Smooth muscle cell (in vitro differentiated cells): Measurements from ENCODE around the gene THAP2. TPM values are rescaled to one million over a fixed set of nuclear protein-coding genes. Genes with fewer than 3 reads are reported as not detected.

Experiments used
- DNase-seq: peaks from one replicate; lab custom pipeline; 2025; ENCODE audit not compliant: unreplicated experiment; lab: John Stamatoyannopoulos, UW
- H2AFZ ChIP-seq: fragments of 200-600 bp; sonication (generic); 2 replicates; pipeline ENCODE4 v1.6.0; 2016; ENCODE audit warnings: antibody characterized with exemption, low read depth, mild to moderate bottlenecking
- H3F3A ChIP-seq: fragments of 200-600 bp; sonication (generic); 2 replicates; pipeline ENCODE4 v1.6.0; 2017; ENCODE audit warnings: antibody characterized with exemption, low read depth
- H3K27ac ChIP-seq: fragments of 200-600 bp; sonication (generic); 2 replicates; pipeline ENCODE4 v1.5.1; 2016; ENCODE audit warnings: low read depth, mild to moderate bottlenecking
- H3K27me3 ChIP-seq: fragments of 200-600 bp; sonication (generic); 2 replicates; pipeline ENCODE4 v1.6.1; 2016; ENCODE audit warnings: low read depth, mild to moderate bottlenecking
- H3K36me3 ChIP-seq: fragments of 200-600 bp; sonication (generic); 2 replicates; pipeline ENCODE4 v1.5.1; 2016; ENCODE audit warnings: low read depth
- H3K4me1 ChIP-seq: fragments of 200-600 bp; sonication (generic); 2 replicates; pipeline ENCODE4 v1.5.1; 2016; ENCODE audit warnings: low read depth
- H3K4me2 ChIP-seq: fragments of 200-600 bp; sonication (generic); 2 replicates; pipeline ENCODE4 v1.6.0; 2016; ENCODE audit warnings: mild to moderate bottlenecking
- H3K4me3 ChIP-seq: fragments of 200-600 bp; sonication (generic); 2 replicates; pipeline ENCODE4 v1.5.1; 2016; ENCODE audit warnings: mild to moderate bottlenecking
- H3K79me2 ChIP-seq: fragments of 200-600 bp; sonication (generic); 2 replicates; pipeline ENCODE4 v1.6.0; 2016; ENCODE audit warnings: low read depth, mild to moderate bottlenecking
- H3K9ac ChIP-seq: fragments of 200-600 bp; sonication (generic); 2 replicates; pipeline ENCODE4 v1.6.0; 2016; ENCODE audit warnings: low read depth
- H3K9me3 ChIP-seq: fragments of 200-600 bp; sonication (generic); replicated peaks from 2 replicates; pipeline ENCODE4 v1.5.1; 2016; ENCODE audit warnings: low read depth
- H4K20me1 ChIP-seq: fragments of 200-600 bp; sonication (generic); 2 replicates; pipeline ENCODE4 v1.6.0; 2016; ENCODE audit warnings: low read depth
- CTCF ChIP-seq: fragments of 200-600 bp; sonication (generic); IDR thresholded peaks from 2 replicates; pipeline ENCODE4 v1.5.1; 2017; ENCODE audit warnings: borderline replicate concordance, mild to moderate bottlenecking, antibody characterized with exemption; ENCODE audit not compliant: insufficient read depth, poor library complexity, severe bottlenecking
- WGBS: methylation state at CpG from one replicate; pipeline ENCODE4 v1.1.7; 2016; ENCODE audit warnings: low lambda C conversion rate; 5-methylcytosine and 5-hydroxymethylcytosine counted together
- polyA plus RNA-seq: library from polyadenylated mRNA; unstranded; fragments of >200 nt; fragmentation: Nextera tagmentation; extraction: Ambion mirVana; gene quantifications from 2 replicates; pipeline ENCODE4 v1.2.1, GENCODE V29; 2016
- total RNA-seq: library from RNA; depleted of rRNA; stranded (reverse); fragments of >200 nt; gene quantifications from 2 replicates; pipeline ENCODE4 v1.2.3, GENCODE V29; 2014

Gene THAP2
- total and polyA plus RNA-seq, 2 experiments from 2014 or later, result 8.8 to 33.3 TPM

DNA sequence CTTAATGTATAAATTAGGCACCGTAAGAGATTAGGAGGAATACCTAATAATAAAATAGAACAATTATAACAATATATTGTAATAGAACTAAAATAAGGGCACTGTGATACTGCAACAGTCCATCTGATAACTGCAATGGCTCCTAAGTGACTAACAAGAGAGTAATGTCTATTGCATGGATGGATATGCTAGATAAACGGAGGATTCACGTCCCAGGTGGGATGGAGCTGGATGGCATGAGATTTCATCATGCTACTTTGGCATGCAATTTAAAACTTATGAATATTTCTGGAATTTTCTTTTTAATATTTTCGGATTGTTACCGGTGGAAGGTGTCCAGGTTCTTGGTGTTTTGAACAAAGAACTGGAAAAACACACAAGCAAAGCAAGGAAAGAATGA is 19.5 kb downstream of the THAP2 start:
- no peak overlapping the region for H3K4me3 ChIP-seq
- DNase-seq, result no peak
- no peaks in the 10 kb centered on the region for H3F3A ChIP-seq
- WGBS, result 91% methylated on average over 5 of the region's 5 CpGs
- H3K79me2 ChIP-seq, result peaks cover 13% of the 10 kb centered on the region
- no peaks in the 10 kb centered on the region for H3K27me3 ChIP-seq
- no peak overlapping the region for H3K9ac ChIP-seq
- H3K4me1 ChIP-seq, result peaks cover 14% of the 10 kb centered on the region
- no peak overlapping the region for H2AFZ ChIP-seq
- H3K9me3 ChIP-seq, result no peaks in the 10 kb centered on the region
- TF ChIP-seq CTCF, result no peak
- no peaks in the 10 kb centered on the region for H4K20me1 ChIP-seq
- no peak overlapping the region for H3K27ac ChIP-seq
- no peaks in the 10 kb centered on the region for H3K36me3 ChIP-seq
- H3K4me2 ChIP-seq, result no peak overlapping the region

- no peak for TF ChIP-seq CTCF
- Histone ChIP-seq H3F3A (no peaks in the 10 kb centered on the region), H3K27me3 (no peaks in the 10 kb centered on the region), H3K4me1 (peaks cover 14% of the 10 kb centered on the region), H4K20me1 (no peaks in the 10 kb centered on the region), H3K4me3 (no peak overlapping the region), H2AFZ (no peak overlapping the region), H3K9me3 (no peaks in the 10 kb centered on the region), H3K79me2 (peaks cover 13% of the 10 kb centered on the region), H3K9ac (no peak overlapping the region), H3K27ac (no peak overlapping the region), H3K36me3 (no peaks in the 10 kb centered on the region), H3K4me2 (no peak overlapping the region)
- no peak for DNase-seq
- WGBS, result 89% methylated on average over 5 of the region's 5 CpGs
Observed at GRCh38 chr12:71684081-71684480, 20.0 kb downstream of the THAP2 start.

- no peaks in the 10 kb centered on the region for H3K36me3 ChIP-seq
- DNase-seq, result no peak
- H3K79me2 ChIP-seq, result peaks cover 13% of the 10 kb centered on the region
- peak overlapping the region; percentile 93 for H2AFZ ChIP-seq
- no peaks in the 10 kb centered on the region for H4K20me1 ChIP-seq
- H3K4me1 ChIP-seq, result peaks cover 14% of the 10 kb centered on the region
- no peaks in the 10 kb centered on the region for H3F3A ChIP-seq
- no peak for TF ChIP-seq CTCF
- peak overlapping the region; percentile 65 for H3K27ac ChIP-seq
- peak overlapping the region; percentile 64 for H3K9ac ChIP-seq
- peak overlapping the region; percentile 71 for H3K4me3 ChIP-seq
- H3K4me2 ChIP-seq, result peak overlapping the region; percentile 87
- 61% methylated on average over 19 of the region's 19 CpGs for WGBS
- no peaks in the 10 kb centered on the region for H3K27me3 ChIP-seq
- no peaks in the 10 kb centered on the region for H3K9me3 ChIP-seq
Observed at GRCh38 chr12:71685312-71685906, 21.3 kb downstream of the THAP2 start.
